Sigmoid colon (tissue), 7 donors: Measurements from ENCODE around the gene A2M. TPM values are rescaled to one million over a fixed set of nuclear protein-coding genes. Genes with fewer than 3 reads are reported as not detected.

Experiments used
- DNase-seq: peaks from one replicate; pipeline ENCODE4 v3.0.0-alpha.2; 2019
- H3K27ac ChIP-seq, 4 donors: fragments of 200-600 bp; sonication (generic); one replicate each; pipeline ENCODE4 v1.5.1; 2016 to 2019; ENCODE audit warnings: mild to moderate bottlenecking in 1 of 4
- H3K27me3 ChIP-seq, 3 donors: fragments of 200-600 bp; sonication (generic); one replicate each; pipeline ENCODE4 v1.5.1; 2019; ENCODE audit warnings: mild to moderate bottlenecking in 1 of 3
- H3K36me3 ChIP-seq, 4 donors: fragments of 200-600 bp; sonication (generic); one replicate each; pipeline ENCODE4 v1.5.1; 2016 to 2019
- H3K4me1 ChIP-seq, 4 donors: fragments of 200-600 bp; sonication (generic); one replicate each; pipeline ENCODE4 v1.5.1; 2017 to 2019
- H3K4me3 ChIP-seq, 4 donors: fragments of 200-600 bp; sonication (generic); one replicate each; pipeline ENCODE4 v1.5.1; 2017 to 2019; ENCODE audit warnings: mild to moderate bottlenecking in 2 of 4, moderate library complexity in 1 of 4
- H3K9me3 ChIP-seq, 4 donors: fragments of 200-600 bp in 3 of 4; sonication (generic) in 3 of 4; one replicate each; pipeline versions ENCODE4 v1.5.1 to v1.6.1; 2013 to 2019
- EP300 ChIP-seq, 4 donors: sonication (generic); formaldehyde crosslinking; IDR thresholded peaks; one replicate each; pipeline ENCODE4 v1.6.1; 2017; ENCODE audit warnings: antibody characterized with exemption in 4 of 4
- POLR2A ChIP-seq, 2 donors: fragments of 450-650 bp; IDR thresholded peaks; one replicate each; pipeline ENCODE4 v1.6.1; 2016; ENCODE audit warnings: antibody characterized with exemption in 2 of 2, mild to moderate bottlenecking in 2 of 2, moderate library complexity in 2 of 2
- POLR2AphosphoS5 ChIP-seq, 4 donors: sonication (generic); formaldehyde crosslinking; IDR thresholded peaks; one replicate each; pipeline ENCODE4 v1.6.1; 2017; ENCODE audit warnings: antibody characterized with exemption in 4 of 4
- WGBS, 2 donors: extraction: QIAGEN DNeasy Blood & Tissue Kit; methylation state at CpG; one replicate each; pipeline ENCODE4 v1.1.7; 2013; 5-methylcytosine and 5-hydroxymethylcytosine counted together
- intact Hi-C: fragments of 100-400 bp; cut with DNase I; formaldehyde crosslinking; loops from one replicate; pipeline ENCODE4 v1.15.1; 2023
- polyA plus RNA-seq, 3 donors: library from polyadenylated mRNA; stranded (reverse); fragments of 200-250 nt; gene quantifications; one replicate each; pipeline ENCODE4 v1.2.3, GENCODE V29; 2013
- total RNA-seq, 4 donors: library from RNA; depleted of rRNA; stranded (reverse); fragments of >200 nt; gene quantifications; one replicate each; pipeline ENCODE4 v1.1.0, GENCODE V29; 2016
- TF ChIP-seq, protein P1 (sequence below), 4 experiments: fragments of 450-650 bp in 3 of 4; fragments of 200-600 bp in 1 of 4; IDR thresholded peaks; one replicate each; pipeline ENCODE4 v1.5.1; 2016 to 2019; ENCODE audit warnings: antibody characterized with exemption in 4 of 4, mild to moderate bottlenecking in 3 of 4, moderate library complexity in 2 of 4
- donor health status: healthy with polysubstance abuse.
- donor health status: Bipolar disorder and iron deficiency.
- donor health status: healthy.

The A2M gene
- total and polyA plus RNA-seq, 7 donors, result 34.2 to 296 (median 195) TPM

- peaks cover 0 to 25% (median 15%) of the 10 kb centered on the region in 4 donors for H3K4me1 ChIP-seq
- DNase-seq, result no peak
- TF ChIP-seq POLR2AphosphoS5 (IDR thresholded peaks at IDR 0.05), result no peak
- no peak for TF ChIP-seq POLR2A (IDR thresholded peaks at IDR 0.05)
- no peak for TF ChIP-seq EP300 (IDR thresholded peaks at IDR 0.05)
- TF ChIP-seq, protein P1, sequence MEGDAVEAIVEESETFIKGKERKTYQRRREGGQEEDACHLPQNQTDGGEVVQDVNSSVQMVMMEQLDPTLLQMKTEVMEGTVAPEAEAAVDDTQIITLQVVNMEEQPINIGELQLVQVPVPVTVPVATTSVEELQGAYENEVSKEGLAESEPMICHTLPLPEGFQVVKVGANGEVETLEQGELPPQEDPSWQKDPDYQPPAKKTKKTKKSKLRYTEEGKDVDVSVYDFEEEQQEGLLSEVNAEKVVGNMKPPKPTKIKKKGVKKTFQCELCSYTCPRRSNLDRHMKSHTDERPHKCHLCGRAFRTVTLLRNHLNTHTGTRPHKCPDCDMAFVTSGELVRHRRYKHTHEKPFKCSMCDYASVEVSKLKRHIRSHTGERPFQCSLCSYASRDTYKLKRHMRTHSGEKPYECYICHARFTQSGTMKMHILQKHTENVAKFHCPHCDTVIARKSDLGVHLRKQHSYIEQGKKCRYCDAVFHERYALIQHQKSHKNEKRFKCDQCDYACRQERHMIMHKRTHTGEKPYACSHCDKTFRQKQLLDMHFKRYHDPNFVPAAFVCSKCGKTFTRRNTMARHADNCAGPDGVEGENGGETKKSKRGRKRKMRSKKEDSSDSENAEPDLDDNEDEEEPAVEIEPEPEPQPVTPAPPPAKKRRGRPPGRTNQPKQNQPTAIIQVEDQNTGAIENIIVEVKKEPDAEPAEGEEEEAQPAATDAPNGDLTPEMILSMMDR (IDR thresholded peaks at IDR 0.05), result no peak
- H3K4me3 ChIP-seq, result peak overlapping the region in 1 of 4 donors; percentile 1
- intact Hi-C loops, result no loop called here
- H3K36me3 ChIP-seq, result peaks cover 0 to 49% (median 21%) of the 10 kb centered on the region in 4 donors
- H3K9me3 ChIP-seq, result no peaks in the 10 kb centered on the region
- 79 to 86% methylated on average over 6 of the region's 6 CpGs for WGBS, 2 donors
- H3K27me3 ChIP-seq, result no peaks in the 10 kb centered on the region
- peak overlapping the region in 3 of 4 donors; percentile 46 to 83 (median 57) for H3K27ac ChIP-seq
Measured at GRCh38 chr12:9112076-9112853, 3.5 kb downstream of the A2M start.

- Histone ChIP-seq H3K9me3 (no peaks in the 10 kb centered on the region), H3K27me3 (no peaks in the 10 kb centered on the region), H3K36me3 (peaks cover under 1 to 57% (median 25%) of the 10 kb centered on the region in 4 donors), H3K27ac (no peak overlapping the region), H3K4me3 (no peak overlapping the region), H3K4me1 (peaks cover 0 to 17% (median 10%) of the 10 kb centered on the region in 4 donors)
- no peak for TF ChIP-seq POLR2AphosphoS5 (IDR thresholded peaks at IDR 0.05)
- TF ChIP-seq, protein P1 (IDR thresholded peaks at IDR 0.05), result no peak
- TF ChIP-seq POLR2A (IDR thresholded peaks at IDR 0.05), result no peak
- TF ChIP-seq EP300 (IDR thresholded peaks at IDR 0.05), result no peak
- intact Hi-C loops, result no loop called here
- no peak for DNase-seq
- 80 to 94% methylated on average over 1 of the region's 1 CpG for WGBS, 2 donors
Measured at GRCh38 chr12:9111525-9111924, 4.2 kb downstream of the A2M start.

- peaks cover 13 to 73% (median 37%) of the 10 kb centered on the region in 4 donors for H3K36me3 ChIP-seq
- H3K27me3 ChIP-seq, result no peaks in the 10 kb centered on the region
- no peak overlapping the region for H3K27ac ChIP-seq
- intact Hi-C loops, result no loop called here
- 92 to 94% methylated on average over 3 of the region's 3 CpGs for WGBS, 2 donors
- H3K9me3 ChIP-seq, result no peaks in the 10 kb centered on the region
- DNase-seq, result no peak
- H3K4me3 ChIP-seq, result no peak overlapping the region
- peaks cover 0 to 13% (median 9%) of the 10 kb centered on the region in 4 donors for H3K4me1 ChIP-seq
- TF ChIP-seq EP300 (IDR thresholded peaks at IDR 0.05), result no peak
- TF ChIP-seq, protein P1 (IDR thresholded peaks at IDR 0.05), result no peak
- TF ChIP-seq POLR2AphosphoS5 (IDR thresholded peaks at IDR 0.05), result no peak
- TF ChIP-seq POLR2A (IDR thresholded peaks at IDR 0.05), result no peak
Measured at GRCh38 chr12:9109737-9110491, 5.8 kb downstream of the A2M start.

- TF ChIP-seq POLR2AphosphoS5 (IDR thresholded peaks at IDR 0.05) (no peak), EP300 (IDR thresholded peaks at IDR 0.05) (no peak), POLR2A (IDR thresholded peaks at IDR 0.05) (no peak)
- TF ChIP-seq, protein P1 (IDR thresholded peaks at IDR 0.05), result no peak
- no peak overlapping the region for H3K27ac ChIP-seq
- 79 to 81% methylated on average over 1 of the region's 1 CpG for WGBS, 2 donors
Measured at GRCh38 chr12:9109213-9109522, 6.6 kb downstream of the A2M start.

More at GRCh38 chr12:9109213-9109522, 6.6 kb downstream of the A2M start:
- Histone ChIP-seq H3K4me3 (no peak overlapping the region), H3K4me1 (peaks cover 0 to 13% (median 5%) of the 10 kb centered on the region in 4 donors), H3K36me3 (peaks cover 17 to 80% (median 42%) of the 10 kb centered on the region in 4 donors), H3K9me3 (no peaks in the 10 kb centered on the region), H3K27me3 (no peaks in the 10 kb centered on the region)
- intact Hi-C loops, result no loop called here
- no peak for DNase-seq
